Measurements from ENCODE around the gene TTC7B. TPM values are rescaled to one million over a fixed set of nuclear protein-coding genes. Genes with fewer than 3 reads are reported as not detected.

TTC7B gene
- total and polyA plus RNA-seq, 2 donors (not counting 1 experiment from before 2014, with no cell fraction given): 18.8 to 37.5 TPM

GRCh38 chr14:90654831-90655276 is 161.4 kb downstream of the TTC7B start:
- no peak overlapping the region for H2AFZ ChIP-seq (ENCODE audit: low read length)
- DNase-seq (ENCODE audit: low read depth in 2 of 2): peak; percentile 71 to 80

GRCh38 chr14:90652626-90653025 is 163.6 kb downstream of the TTC7B start:
- Histone ChIP-seq H3K4me1 (ENCODE audit: control insufficient read depth, extremely low read depth, insufficient read depth, low read length) (peaks cover 3% of the 10 kb centered on the region), H3K27me3 (ENCODE audit: control insufficient read depth, insufficient read depth, low read length) (no peaks in the 10 kb centered on the region), H3K9ac (ENCODE audit: insufficient read depth, low read length) (no peak overlapping the region), H3K9me3 (ENCODE audit: control insufficient read depth, insufficient read depth, low read depth, low read length) (no peaks in the 10 kb centered on the region), H2AFZ (ENCODE audit: low read length) (no peak overlapping the region), H3K27ac (ENCODE audit: insufficient read depth, low read length) (no peak overlapping the region), H3K79me2 (ENCODE audit: control insufficient read depth, insufficient read depth, low read length) (no peaks in the 10 kb centered on the region), H4K20me1 (ENCODE audit: control insufficient read depth, extremely low read depth, insufficient read depth, low read length) (no peaks in the 10 kb centered on the region), H3K36me3 (ENCODE audit: control insufficient read depth, insufficient read depth, low read length) (peaks cover 2% of the 10 kb centered on the region), H3K4me2 (ENCODE audit: extremely low read depth, insufficient read depth, low read length) (no peak overlapping the region), H3K4me3 (replicated peaks in 1 of 4; ENCODE audit: control extremely low read depth in 1 of 4, insufficient read depth in 1 of 4, low read depth in 3 of 4, low read length in 4 of 4) (no peak overlapping the region)
- TF ChIP-seq CTCF (conservative IDR thresholded peaks at IDR 0.05 in 1 of 2, IDR thresholded peaks at IDR 0.05 in 1 of 2; ENCODE audit: low read depth in 1 of 2, low read length in 2 of 2) (no peak), EZH2 (IDR thresholded peaks at IDR 0.05; ENCODE audit: low read length, missing control alignments) (no peak)
- no peak for DNase-seq (ENCODE audit: low read depth in 2 of 2)

More at GRCh38 chr14:90654831-90655276, 161.4 kb downstream of the TTC7B start:
- Histone ChIP-seq H3K27me3 (ENCODE audit: control insufficient read depth, insufficient read depth, low read length) (no peaks in the 10 kb centered on the region), H3K36me3 (ENCODE audit: control insufficient read depth, insufficient read depth, low read length) (peaks cover 2% of the 10 kb centered on the region), H3K4me1 (ENCODE audit: control insufficient read depth, extremely low read depth, insufficient read depth, low read length) (peaks cover 3% of the 10 kb centered on the region), H3K4me2 (ENCODE audit: extremely low read depth, insufficient read depth, low read length) (no peak overlapping the region), H3K27ac (ENCODE audit: insufficient read depth, low read length) (no peak overlapping the region), H3K79me2 (ENCODE audit: control insufficient read depth, insufficient read depth, low read length) (no peaks in the 10 kb centered on the region), H4K20me1 (ENCODE audit: control insufficient read depth, extremely low read depth, insufficient read depth, low read length) (no peaks in the 10 kb centered on the region), H3K9me3 (ENCODE audit: control insufficient read depth, insufficient read depth, low read depth, low read length) (no peaks in the 10 kb centered on the region), H3K4me3 (replicated peaks in 1 of 4; ENCODE audit: control extremely low read depth in 1 of 4, insufficient read depth in 1 of 4, low read depth in 3 of 4, low read length in 4 of 4) (no peak overlapping the region), H3K9ac (ENCODE audit: insufficient read depth, low read length) (no peak overlapping the region)
- TF ChIP-seq EZH2 (IDR thresholded peaks at IDR 0.05; ENCODE audit: low read length, missing control alignments) (no peak), CTCF (conservative IDR thresholded peaks at IDR 0.05 in 1 of 2, IDR thresholded peaks at IDR 0.05 in 1 of 2; ENCODE audit: low read depth in 1 of 2, low read length in 2 of 2) (no peak)

- Histone ChIP-seq H3K4me2 (ENCODE audit: extremely low read depth, insufficient read depth, low read length) (no peak overlapping the region), H3K36me3 (ENCODE audit: control insufficient read depth, insufficient read depth, low read length) (peaks cover 2% of the 10 kb centered on the region), H3K79me2 (ENCODE audit: control insufficient read depth, insufficient read depth, low read length) (no peaks in the 10 kb centered on the region), H2AFZ (ENCODE audit: low read length) (no peak overlapping the region), H3K4me3 (replicated peaks in 1 of 4; ENCODE audit: control extremely low read depth in 1 of 4, insufficient read depth in 1 of 4, low read depth in 3 of 4, low read length in 4 of 4) (no peak overlapping the region), H3K9ac (ENCODE audit: insufficient read depth, low read length) (no peak overlapping the region), H3K4me1 (ENCODE audit: control insufficient read depth, extremely low read depth, insufficient read depth, low read length) (peaks cover 3% of the 10 kb centered on the region), H3K9me3 (ENCODE audit: control insufficient read depth, insufficient read depth, low read depth, low read length) (no peaks in the 10 kb centered on the region), H4K20me1 (ENCODE audit: control insufficient read depth, extremely low read depth, insufficient read depth, low read length) (no peaks in the 10 kb centered on the region), H3K27ac (ENCODE audit: insufficient read depth, low read length) (no peak overlapping the region), H3K27me3 (ENCODE audit: control insufficient read depth, insufficient read depth, low read length) (no peaks in the 10 kb centered on the region)
- TF ChIP-seq CTCF (conservative IDR thresholded peaks at IDR 0.05 in 1 of 2, IDR thresholded peaks at IDR 0.05 in 1 of 2; ENCODE audit: low read depth in 1 of 2, low read length in 2 of 2) (no peak), EZH2 (IDR thresholded peaks at IDR 0.05; ENCODE audit: low read length, missing control alignments) (no peak)
- DNase-seq (ENCODE audit: low read depth in 2 of 2): no peak
Observed at GRCh38 chr14:90651976-90652560, 164.2 kb downstream of the TTC7B start.

Measured in fibroblast of lung (primary cell).